Motor neuron (in vitro differentiated cells): ENCODE results near the gene SIMC1. TPM values are rescaled to one million over a fixed set of nuclear protein-coding genes. Genes with fewer than 3 reads are reported as not detected.

Source experiments
- ATAC-seq, 8 experiments: fragments of 200-7000 bp; cut with Tn5 transposase; replicated peaks in 6 of 8; 2 replicates each; pipeline ENCODE4 v1.8.0; 2021; ENCODE audit warnings: mild to moderate bottlenecking in 8 of 8, moderate library complexity in 8 of 8
- H3K27ac ChIP-seq, 2 donors: fragments of 250-450 bp; sonication (Bioruptor Pico); 2 replicates each; pipeline ENCODE4 v1.9.0; 2021; ENCODE audit warnings: antibody characterized with exemption in 2 of 2, mild to moderate bottlenecking in 2 of 2, moderate library complexity in 1 of 2
- H3K4me1 ChIP-seq, 2 donors: fragments of 250-450 bp; sonication (Bioruptor Pico); replicated peaks in 1 of 2; 2 replicates each; pipeline ENCODE4 v1.6.1; 2021; ENCODE audit warnings: antibody characterized with exemption in 2 of 2, mild to moderate bottlenecking in 2 of 2, moderate library complexity in 1 of 2
- H3K4me3 ChIP-seq, 5 donors: fragments of 250-450 bp; sonication (Bioruptor Pico); 2 replicates each; pipeline ENCODE4 v1.9.0; 2021; ENCODE audit warnings: antibody characterized with exemption in 5 of 5, mild to moderate bottlenecking in 5 of 5, moderate library complexity in 4 of 5
- WGBS, 10 experiments: fragments of 450-650 bp; shearing (Covaris generic); methylation state at CpG; one replicate each; pipeline ENCODE4 v1.0.0; 2022; 5-methylcytosine and 5-hydroxymethylcytosine counted together
- in situ Hi-C, 9 experiments: fragments of 400-800 bp; cut with MboI; loops; one replicate each; pipeline ENCODE4 v1.15.0; 2021; ENCODE audit warnings: low sequenced_read_pairs in 9 of 9, low pct_unique_long_range_greater_than_20kb in 2 of 9; ENCODE audit not compliant: unreplicated experiment in 9 of 9
- total RNA-seq, 8 experiments: library from RNA; unstranded; fragments of 300-600 nt; gene quantifications; 2 replicates each; pipeline versions ENCODE4 v1.2.3 to v1.2.4, GENCODE V29; 2022

SIMC1 gene
- total RNA-seq, 8 experiments from 2014 or later, result 6.3 to 44.4 (median 18.5) TPM

DNA sequence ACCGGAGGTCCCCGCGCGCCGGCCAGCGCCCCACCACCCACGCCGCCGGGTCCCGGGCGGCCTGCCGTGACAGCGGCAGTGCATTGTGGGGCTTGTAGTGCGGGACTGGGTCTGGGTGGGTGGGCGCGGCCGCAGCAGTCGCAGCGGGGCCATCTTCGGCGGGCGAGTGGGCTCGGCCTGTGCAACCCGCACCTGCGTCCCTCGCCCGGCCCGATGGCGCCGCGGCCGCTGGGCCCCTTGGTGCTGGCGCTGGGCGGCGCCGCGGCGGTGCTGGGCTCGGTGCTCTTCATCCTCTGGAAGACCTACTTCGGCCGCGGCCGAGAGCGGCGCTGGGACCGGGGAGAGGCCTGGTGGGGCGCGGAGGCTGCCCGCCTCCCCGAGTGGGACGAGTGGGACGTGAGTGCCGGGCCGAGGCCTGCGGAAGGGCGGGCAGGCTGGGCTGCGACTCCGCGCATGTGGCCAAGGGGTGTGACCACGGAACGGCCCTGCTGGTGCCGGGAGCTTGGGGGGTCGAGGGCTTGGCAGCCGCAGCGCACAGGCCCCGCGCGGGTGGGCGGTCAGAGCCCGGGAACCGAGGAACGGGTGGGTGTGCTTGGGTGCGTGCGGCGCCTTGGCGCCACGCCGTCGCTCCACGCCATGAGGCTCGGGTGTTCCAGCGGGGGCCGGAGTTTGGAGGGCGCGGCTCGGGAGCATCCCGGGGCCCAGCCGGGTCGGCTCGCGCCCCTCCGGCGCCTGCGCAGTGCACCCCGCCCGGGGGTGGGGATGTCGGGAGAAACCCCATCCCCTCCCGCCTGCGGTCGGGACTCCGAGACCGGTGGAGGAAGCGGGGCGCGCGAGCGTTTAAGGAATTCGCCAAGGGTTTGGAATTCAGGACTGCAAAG lies 127.4 kb downstream of the SIMC1 start, which contains the start of gene ARL10:
TSS of gene ARL10 (plus strand) at position 137 of the 881 bp plus-strand sequence. CDS start at position 214, 77 bp downstream.
- 0% methylated on average over 1 to 29 of the region's 108 CpGs; no CpG with 5 or more reads in 5 of the 10 experiments for WGBS, 10 experiments
- in situ Hi-C loops, result no loop called here
- Histone ChIP-seq H3K4me3 (peak within 1 kb of the TSS; percentile 63 to 93 (median 85)), H3K4me1 (peaks cover 9 to 10% of the 10 kb centered on the region in 2 donors), H3K27ac (peak within 1 kb of the TSS; percentile 59 to 74)
- peak; percentile 54 to 69 (median 58) for ATAC-seq

DNA sequence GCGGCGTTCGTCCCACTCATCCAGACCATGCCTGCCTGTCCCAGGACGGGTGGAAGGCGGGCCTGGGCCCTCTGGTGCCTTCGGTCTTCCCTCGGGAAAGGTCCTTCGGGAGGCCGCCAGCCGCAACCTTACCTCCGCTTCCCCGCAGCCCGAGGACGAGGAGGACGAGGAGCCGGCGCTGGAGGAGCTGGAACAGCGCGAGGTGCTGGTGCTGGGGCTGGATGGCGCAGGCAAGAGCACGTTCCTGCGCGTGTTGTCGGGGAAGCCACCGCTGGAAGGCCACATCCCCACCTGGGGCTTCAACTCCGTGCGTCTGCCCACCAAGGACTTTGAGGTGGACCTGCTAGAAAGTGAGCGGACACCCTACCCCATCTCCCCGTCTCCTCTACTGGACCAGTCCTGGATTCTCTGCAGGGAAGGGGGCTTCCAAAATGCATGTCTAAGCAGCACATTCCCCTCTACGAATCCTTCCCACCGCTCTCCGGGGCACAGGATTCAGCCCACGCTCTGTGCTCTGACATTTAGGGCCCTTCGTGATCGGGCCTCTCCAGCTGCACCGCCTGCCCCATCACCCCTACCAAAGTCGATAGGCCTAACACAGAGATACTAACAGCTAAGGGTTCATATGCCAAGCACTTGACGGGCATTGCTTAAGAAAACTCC lies 128.1 kb downstream of the SIMC1 start:
- Histone ChIP-seq H3K4me1 (peaks cover 7 to 9% of the 10 kb centered on the region in 2 donors), H3K4me3 (peak overlapping the region; percentile 63 to 93 (median 85)), H3K27ac (peak overlapping the region in 1 of 2 donors; percentile 74)
- WGBS, 10 experiments, result 18 to 100% (median 65%) methylated on average over 2 to 14 of the region's 38 CpGs; no CpG with 5 or more reads in 4 of the 10 experiments
- in situ Hi-C loops, result no loop called here
- ATAC-seq, result no peak

DNA sequence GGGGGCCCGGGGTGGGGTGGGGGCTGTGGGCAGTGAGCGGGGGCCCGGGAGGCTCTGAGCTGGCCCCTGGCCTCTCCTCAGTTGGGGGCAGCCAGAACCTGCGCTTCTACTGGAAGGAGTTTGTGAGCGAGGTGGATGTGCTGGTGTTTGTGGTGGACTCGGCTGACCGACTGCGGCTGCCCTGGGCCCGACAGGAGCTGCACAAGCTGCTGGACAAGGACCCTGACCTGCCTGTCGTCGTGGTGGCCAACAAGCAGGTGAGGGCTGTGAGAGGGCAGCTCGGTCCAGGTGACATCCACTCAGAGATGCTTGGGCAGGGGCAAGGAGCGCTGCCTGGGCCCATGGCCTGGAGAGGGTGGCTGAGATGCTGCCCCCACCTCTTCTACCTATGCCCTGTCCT lies 130.5 kb downstream of the SIMC1 start:
- in situ Hi-C loops, result no loop called here
- no peak for ATAC-seq
- no peak overlapping the region for H3K27ac ChIP-seq
- H3K4me3 ChIP-seq, result no peak overlapping the region
- 95 to 100% (median 100%) methylated on average over 1 to 4 of the region's 13 CpGs; no CpG with 5 or more reads in 7 of the 10 experiments for WGBS, 10 experiments
- H3K4me1 ChIP-seq, result peaks cover 7 to 9% of the 10 kb centered on the region in 2 donors

DNA sequence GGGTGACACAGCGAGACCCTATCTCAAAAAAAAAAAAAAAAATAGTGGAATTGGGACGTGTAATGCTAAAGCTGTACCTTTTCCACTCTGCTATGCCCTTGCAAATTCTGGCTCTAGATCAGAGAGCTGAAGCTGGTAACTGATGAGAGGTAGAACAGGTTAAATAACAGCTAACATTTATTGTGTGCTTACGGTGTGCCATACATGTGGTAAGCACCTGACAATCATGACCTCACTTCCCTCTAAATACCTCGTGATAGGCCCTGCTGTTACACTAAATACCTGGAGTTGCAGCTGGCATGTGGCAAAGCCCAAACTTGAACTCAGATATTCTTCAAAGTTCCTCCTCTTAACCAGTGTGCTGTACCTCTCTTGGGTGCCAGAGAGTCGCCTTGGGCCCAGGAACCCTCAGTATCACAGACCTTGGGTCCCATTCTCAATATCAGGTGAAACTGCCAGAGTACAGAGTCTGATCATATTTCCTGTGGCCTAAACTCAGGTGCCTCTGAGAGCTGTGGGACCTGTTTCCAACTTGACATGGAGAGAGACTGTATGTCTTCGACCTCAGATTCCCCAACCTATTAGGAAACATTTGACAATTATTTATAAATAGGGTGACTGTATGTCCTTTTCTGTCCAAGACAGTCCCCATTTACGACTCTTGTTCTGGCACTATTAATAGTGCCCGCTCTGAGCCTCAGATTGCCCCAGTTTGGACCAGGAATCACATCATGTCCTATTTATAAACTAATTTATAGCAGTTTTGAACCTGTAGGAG lies 131.9 kb downstream of the SIMC1 start:
- in situ Hi-C loops, result no loop called here
- Histone ChIP-seq H3K4me3 (no peak overlapping the region), H3K4me1 (peaks cover 4 to 6% of the 10 kb centered on the region in 2 donors), H3K27ac (no peak overlapping the region)
- no peak for ATAC-seq
- WGBS, 10 experiments, result 76 to 100% (median 99%) methylated on average over 1 to 5 of the region's 8 CpGs

DNA sequence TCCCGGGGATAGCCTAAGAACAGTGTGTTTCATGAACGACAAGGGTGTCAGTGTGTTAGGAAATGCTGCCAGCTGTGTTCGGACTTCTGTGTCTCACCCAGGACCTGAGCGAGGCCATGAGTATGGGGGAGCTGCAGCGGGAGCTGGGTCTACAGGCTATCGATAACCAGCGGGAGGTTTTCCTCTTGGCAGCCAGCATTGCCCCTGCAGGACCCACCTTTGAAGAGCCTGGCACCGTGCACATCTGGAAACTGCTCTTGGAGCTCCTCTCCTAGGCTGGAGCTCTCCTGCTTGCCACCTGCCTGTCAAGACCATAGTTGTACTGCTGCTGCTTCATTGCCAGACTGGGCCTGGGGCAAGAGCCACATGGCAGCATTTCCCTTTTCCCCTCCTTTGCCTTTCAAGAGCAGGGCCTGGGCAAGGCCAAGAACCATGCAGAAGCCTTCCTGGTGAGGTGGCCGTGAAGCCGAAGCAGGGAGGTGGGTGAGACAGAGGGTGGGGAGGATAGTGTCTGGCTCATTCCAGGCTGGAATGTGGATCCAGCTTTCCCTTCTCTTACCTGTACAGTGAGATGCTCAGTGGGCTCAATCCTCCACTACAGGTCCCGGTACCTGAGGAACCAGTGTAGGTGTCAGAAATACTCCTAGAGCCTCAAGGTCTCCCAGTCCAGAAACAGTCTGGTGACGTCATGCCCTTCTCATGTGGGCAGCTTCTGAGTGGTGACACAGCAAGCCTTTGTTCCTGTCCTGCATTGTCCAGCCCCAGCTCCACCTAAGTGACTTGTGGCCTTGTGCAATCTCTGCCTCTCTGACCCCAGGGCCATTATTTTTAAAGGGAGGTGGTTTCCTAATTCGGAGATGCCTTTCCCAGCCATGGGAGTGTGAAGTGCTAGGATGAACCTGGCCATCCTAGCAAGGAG lies 133.7 kb downstream of the SIMC1 start:
- Histone ChIP-seq H3K4me1 (no peaks in the 10 kb centered on the region), H3K27ac (no peak overlapping the region), H3K4me3 (no peak overlapping the region)
- WGBS, 10 experiments, result 60 to 100% (median 90%) methylated on average over 1 to 9 of the region's 13 CpGs; no CpG with 5 or more reads in 5 of the 10 experiments
- in situ Hi-C loops, result no loop called here
- peak in 4 of 8 experiments; percentile 12 to 65 (median 44) for ATAC-seq

DNA sequence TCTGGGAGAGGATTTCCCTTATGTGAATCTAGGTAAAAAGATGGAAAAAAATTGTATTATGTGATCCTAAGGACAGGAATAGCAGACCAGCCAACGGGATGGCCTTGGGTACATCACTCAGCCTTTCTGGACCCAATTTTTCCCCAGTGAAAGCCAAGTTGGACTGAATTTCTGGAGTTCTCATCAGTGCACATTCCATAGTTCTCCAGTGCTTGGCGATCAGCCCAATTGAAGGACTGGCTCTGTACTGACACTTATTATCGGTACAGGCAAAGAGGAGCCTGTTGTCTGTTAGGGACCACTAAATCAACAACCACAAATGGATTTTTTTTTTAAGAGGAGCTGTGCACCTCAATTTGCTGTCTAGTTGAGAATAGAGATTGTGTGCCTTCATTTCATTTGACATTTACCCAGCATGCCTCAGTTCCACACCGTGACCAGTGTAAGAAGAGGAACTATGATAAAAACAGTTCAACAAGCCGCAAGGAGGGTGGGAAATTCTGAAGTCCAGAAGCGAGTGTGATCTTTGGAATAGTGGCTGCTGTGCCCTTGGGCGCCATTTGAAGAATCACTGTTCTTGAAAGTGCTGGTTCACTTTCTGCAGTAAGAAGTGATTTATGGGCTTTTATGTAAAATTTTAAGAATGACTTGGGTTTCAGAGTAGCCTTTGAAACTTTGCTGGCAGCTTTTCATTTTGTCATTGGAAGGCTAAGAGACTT lies 135.0 kb downstream of the SIMC1 start:
- no peak overlapping the region for H3K27ac ChIP-seq
- 57 to 100% (median 93%) methylated on average over 2 to 7 of the region's 7 CpGs for WGBS, 10 experiments
- ATAC-seq, result peak in 1 of 8 experiments; percentile 52
- in situ Hi-C loops, result no loop called here
- no peak overlapping the region for H3K4me3 ChIP-seq
- no peaks in the 10 kb centered on the region for H3K4me1 ChIP-seq

DNA sequence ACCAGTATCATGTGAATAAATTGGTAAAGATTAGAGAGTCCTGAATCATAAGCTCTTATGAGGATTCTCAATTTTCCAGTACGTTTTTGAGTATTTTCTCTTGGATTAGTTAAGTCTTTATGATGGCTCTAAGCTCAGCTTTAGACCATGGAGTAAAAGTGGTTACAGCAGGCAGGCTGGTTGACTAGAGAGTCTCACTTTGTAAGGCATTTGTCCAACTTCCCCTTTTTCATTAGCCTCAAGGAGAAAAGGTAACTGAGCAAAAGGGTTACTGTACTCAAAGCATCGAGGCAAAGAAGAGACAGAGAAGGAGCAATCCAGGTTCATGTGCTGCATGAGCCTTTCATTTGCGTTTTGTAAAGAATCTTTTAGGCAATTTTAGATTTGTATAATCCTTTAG lies 141.7 kb downstream of the SIMC1 start:
- Histone ChIP-seq H3K4me1 (no peaks in the 10 kb centered on the region), H3K4me3 (no peak overlapping the region), H3K27ac (no peak overlapping the region)
- no peak for ATAC-seq
- in situ Hi-C loops, result no loop called here
- 55 to 100% (median 92%) methylated on average over 1 to 3 of the region's 3 CpGs for WGBS, 10 experiments

DNA sequence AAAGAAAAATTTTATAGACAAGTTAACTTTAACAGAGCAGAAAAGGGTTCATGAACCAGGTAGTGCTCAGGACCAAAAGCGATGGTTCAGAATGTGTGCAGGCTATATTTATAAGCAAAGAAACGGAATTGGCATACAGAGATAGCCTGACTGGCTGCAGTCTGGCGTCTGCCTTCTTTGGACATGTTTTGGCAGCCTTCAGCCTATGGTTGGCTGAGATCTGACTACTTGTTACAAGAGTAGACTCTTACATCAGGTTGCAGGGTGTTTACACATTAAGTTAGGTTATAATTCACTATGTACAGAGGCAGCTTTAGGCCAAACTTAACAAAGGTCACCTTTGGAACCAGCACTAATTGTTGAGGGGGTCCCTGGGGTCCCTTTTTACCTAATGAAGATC lies 143.2 kb downstream of the SIMC1 start:
- ATAC-seq, result no peak
- Histone ChIP-seq H3K4me1 (no peaks in the 10 kb centered on the region), H3K27ac (no peak overlapping the region), H3K4me3 (no peak overlapping the region)
- in situ Hi-C loops, result no loop called here
- WGBS, 10 experiments, result 83 to 100% (median 97%) methylated on average over 1 to 3 of the region's 3 CpGs; no CpG with 5 or more reads in 2 of the 10 experiments

DNA sequence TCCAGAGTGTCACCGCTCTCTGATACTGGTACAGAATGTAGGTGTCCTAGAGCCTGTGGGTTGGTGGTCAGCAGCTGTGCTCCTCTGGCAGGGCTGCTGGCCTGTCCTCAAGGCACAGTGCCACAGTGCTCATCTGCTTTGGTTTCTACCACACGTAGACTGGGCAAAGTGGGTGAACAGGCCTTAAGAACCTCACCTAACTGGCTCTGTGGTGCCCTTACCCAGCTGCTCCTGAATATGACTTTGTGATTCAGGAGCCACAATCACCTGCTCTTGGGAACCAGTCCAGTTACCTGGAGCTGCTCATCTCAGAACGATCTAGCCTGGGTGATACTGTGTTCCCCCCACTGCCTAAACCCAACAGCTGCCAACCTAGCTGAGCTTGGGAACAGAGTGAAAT lies 143.8 kb downstream of the SIMC1 start:
- Histone ChIP-seq H3K4me3 (no peak overlapping the region), H3K27ac (no peak overlapping the region), H3K4me1 (peaks cover 2 to 5% of the 10 kb centered on the region in 2 donors)
- 67 to 100% (median 98%) methylated on average over 1 to 3 of the region's 3 CpGs; no CpG with 5 or more reads in 4 of the 10 experiments for WGBS, 10 experiments
- no peak for ATAC-seq
- in situ Hi-C loops, result no loop called here

DNA sequence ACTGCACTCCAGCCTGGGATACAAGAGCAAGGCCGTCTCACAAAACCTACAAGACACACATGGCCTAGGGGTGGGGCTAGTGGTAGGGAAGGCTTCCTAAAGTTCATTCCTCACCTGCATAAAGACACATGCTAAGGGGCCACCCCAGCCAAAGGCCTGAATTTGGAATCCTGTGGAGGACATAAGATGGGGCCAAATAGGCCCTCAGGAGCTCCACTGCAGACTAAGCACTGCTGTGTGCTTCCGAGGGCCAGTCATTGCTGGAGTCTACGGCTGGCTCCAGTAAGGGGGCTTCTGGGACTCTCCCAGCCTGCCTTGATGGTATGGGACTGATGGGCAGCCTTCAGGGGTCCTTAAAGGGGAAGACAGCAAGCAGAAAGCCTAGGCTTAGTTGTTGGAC lies 144.5 kb downstream of the SIMC1 start:
- Histone ChIP-seq H3K27ac (no peak overlapping the region), H3K4me1 (peaks cover 9 to 10% of the 10 kb centered on the region in 2 donors), H3K4me3 (no peak overlapping the region)
- 17 to 100% (median 93%) methylated on average over 1 to 2 of the region's 3 CpGs; no CpG with 5 or more reads in 5 of the 10 experiments for WGBS, 10 experiments
- in situ Hi-C loops, result no loop called here
- ATAC-seq, result no peak

DNA sequence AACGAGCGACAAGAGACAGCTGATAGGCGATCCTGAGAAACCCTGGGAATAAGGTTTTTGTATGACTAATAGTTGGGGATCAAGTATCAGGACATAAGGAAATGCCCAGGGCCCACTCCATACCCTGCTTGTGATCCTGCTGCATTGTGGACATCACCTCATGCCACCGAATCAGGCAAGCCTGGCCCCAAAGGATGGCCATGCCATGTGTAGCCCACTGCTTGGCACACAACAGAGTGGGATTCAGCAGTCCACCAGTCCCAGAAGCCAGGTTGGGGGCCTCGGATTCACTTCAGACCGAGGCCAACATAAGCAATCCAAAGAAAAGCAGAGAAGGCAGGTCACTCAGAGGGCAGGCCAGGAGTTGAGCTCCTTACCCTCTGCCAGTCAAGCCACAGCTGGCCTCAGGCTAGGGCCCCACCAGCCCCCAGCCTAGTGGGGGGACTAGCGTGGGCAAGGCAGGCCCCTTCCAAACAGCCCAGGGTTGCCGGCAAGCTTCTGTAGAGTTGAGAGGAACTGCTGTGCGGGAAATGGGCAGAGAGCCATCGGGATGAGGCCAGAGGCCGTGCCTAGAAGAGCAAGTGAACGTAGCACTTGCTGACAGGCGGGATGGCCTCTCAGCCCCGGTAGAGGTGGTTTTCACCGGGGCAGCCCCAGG lies 145.2 kb downstream of the SIMC1 start:
- no peak for ATAC-seq
- H3K4me1 ChIP-seq, result peaks cover 9 to 10% of the 10 kb centered on the region in 2 donors
- 80 to 100% (median 95%) methylated on average over 1 to 10 of the region's 15 CpGs; no CpG with 5 or more reads in 1 of the 10 experiments for WGBS, 10 experiments
- H3K4me3 ChIP-seq, result no peak overlapping the region
- in situ Hi-C loops, result no loop called here
- no peak overlapping the region for H3K27ac ChIP-seq
